HG02623 (cell line): Measurements from ENCODE around the gene CRYGD.

ENCODE experiments used
- ATAC-seq: cut with Tn5 transposase; IDR thresholded peaks from one replicate; pipeline ENCODE4 v1.9.1; 2021; ENCODE audit warnings: moderate library complexity; ENCODE audit not compliant: unreplicated experiment

The CRYGD gene

GRCh38 chr2:208090420-208090819 is 33.9 kb downstream of the CRYGD start:
- no peak for ATAC-seq

DNA sequence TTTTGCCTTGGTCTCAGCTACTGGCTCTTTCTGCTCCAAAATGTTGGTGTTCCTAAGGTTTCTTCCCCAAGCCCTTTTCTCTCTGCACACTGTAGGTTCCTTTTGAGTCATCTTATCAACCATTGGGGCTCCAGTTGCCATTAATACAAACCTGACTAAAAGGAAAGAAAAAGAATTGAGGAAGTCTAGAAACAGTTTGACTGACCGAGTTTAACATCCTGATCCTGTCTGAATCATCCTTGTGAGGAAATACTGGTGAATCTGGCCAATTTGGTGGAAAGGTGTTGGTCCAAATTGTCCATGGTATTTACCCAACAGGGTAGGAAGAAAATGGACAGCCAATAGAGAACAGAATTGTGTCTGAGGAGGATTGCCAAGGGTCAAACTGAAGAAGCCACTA is 38.3 kb downstream of the CRYGD start:
- ATAC-seq, result no peak

DNA sequence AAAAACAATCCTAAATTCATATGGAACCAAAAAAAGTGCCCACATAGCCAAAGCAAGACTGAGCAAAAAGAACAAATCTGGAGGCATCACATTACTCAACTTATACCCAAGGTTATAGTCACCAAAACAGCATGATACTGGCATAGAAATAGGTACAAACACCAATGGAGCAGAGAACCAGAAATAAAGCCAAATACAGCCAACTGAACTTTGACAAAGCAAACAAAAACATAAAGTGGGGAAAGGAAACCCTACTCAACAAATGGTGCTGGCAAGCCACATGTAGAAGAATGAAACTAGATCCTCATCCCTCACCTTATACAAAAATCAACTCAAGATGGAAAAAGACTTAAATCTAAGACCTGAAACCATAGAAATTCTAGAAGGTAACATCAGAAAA is 40.5 kb downstream of the CRYGD start:
- no peak for ATAC-seq

- ATAC-seq, result no peak
These were observed 47.0 kb downstream of the CRYGD start for GRCh38 chr2:208077276-208077675.

GRCh38 chr2:208074610-208075356 is 49.5 kb downstream of the CRYGD start:
- no peak for ATAC-seq

DNA sequence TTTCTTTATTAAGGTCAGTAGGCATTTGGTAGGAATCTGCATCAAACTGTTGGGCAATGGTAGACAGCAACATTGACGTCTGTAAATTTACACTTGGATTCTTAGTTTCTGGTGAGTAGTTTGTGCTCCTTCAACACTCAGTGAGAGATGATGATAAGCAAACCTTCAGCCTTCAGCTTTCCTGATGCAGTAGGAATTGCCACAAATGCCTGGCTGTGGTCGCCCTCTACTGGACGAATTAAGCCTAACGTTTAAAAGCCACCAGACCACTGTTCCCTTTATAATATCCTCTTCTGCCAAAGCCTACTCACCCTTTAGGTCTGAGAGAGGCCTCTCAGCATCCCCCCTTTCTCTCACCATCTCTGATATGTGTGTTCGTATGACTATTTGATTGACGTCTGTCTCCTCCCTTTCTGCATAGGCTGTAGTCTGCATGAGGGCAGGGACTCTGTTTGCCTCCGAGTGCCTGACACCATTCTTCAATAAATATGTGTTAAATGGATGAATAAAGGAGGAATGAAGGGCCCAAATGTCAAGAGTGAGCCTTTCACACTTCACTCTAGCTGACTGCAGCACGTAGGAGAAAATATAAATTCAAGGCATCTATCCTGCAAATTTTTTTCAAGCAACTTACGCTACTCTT is 52.0 kb downstream of the CRYGD start:
- no peak for ATAC-seq
